Neural cell (in vitro differentiated cells): Measurements from ENCODE around the gene WNT5B.

Source experiments
- CTCF ChIP-seq: fragments of 450-650 bp; IDR thresholded peaks from 2 replicates; pipeline ENCODE4 v1.5.1; 2014; ENCODE audit warnings: antibody characterized with exemption, mild to moderate bottlenecking, moderate library complexity; ENCODE audit not compliant: poor library complexity, severe bottlenecking
- EZH2 ChIP-seq: fragments of 200-600, 300-800 bp; shearing (Covaris generic), sonication (generic); IDR thresholded peaks from 2 replicates; pipeline ENCODE4 v1.6.1; 2014; ENCODE audit warnings: antibody characterized with exemption, low read length, borderline replicate concordance, mild to moderate bottlenecking; ENCODE audit not compliant: insufficient read depth, poor library complexity, severe bottlenecking
- MXI1 ChIP-seq: fragments of 450-650 bp; conservative IDR thresholded peaks from 2 replicates; pipeline ENCODE4 v1.6.1; 2014; ENCODE audit warnings: antibody characterized with exemption, mild to moderate bottlenecking; ENCODE audit not compliant: poor library complexity, severe bottlenecking
- POLR2AphosphoS5 ChIP-seq: IDR thresholded peaks from 2 replicates; pipeline ENCODE4 v1.6.1; 2012
- RAD21 ChIP-seq: fragments of 450-650 bp; conservative IDR thresholded peaks from 2 replicates; pipeline ENCODE4 v1.6.1; 2014; ENCODE audit warnings: antibody characterized with exemption, mild to moderate bottlenecking, moderate library complexity
- SMC3 ChIP-seq: fragments of 450-650 bp; conservative IDR thresholded peaks from 2 replicates; pipeline ENCODE4 v1.6.1; 2014; ENCODE audit warnings: antibody characterized with exemption, mild to moderate bottlenecking, moderate library complexity; ENCODE audit not compliant: poor library complexity
- TAF1 ChIP-seq: IDR thresholded peaks from 2 replicates; pipeline ENCODE4 v1.6.1; 2012; ENCODE audit warnings: low read depth

- TF ChIP-seq CTCF (no peak), MXI1 (no peak), TAF1 (no peak), POLR2AphosphoS5 (no peak), SMC3 (no peak), EZH2 (no peak), RAD21 (no peak)
These were observed 22.9 kb upstream of the WNT5B start for GRCh38 chr12:1606021-1606622.
